Osteocyte (in vitro differentiated cells): ENCODE results near the gene EVA1C. TPM values are rescaled to one million over a fixed set of nuclear protein-coding genes. Genes with fewer than 3 reads are reported as not detected.
A peak's percentile ranks its signal among the peaks of the same experiment; 100 is the strongest.

ENCODE experiments used
- DNase-seq: peaks from one replicate; pipeline ENCODE4 v3.0.0; 2021; ENCODE audit warnings: mixed read lengths; ENCODE audit not compliant: unreplicated experiment; ENCODE audit errors: extremely low spot score
- H3K27ac Mint-ChIP-seq: one replicate; pipeline ENCODE4 v1.8.0; 2021; ENCODE audit warnings: mild to moderate bottlenecking, mixed read lengths; ENCODE audit not compliant: unreplicated experiment
- H3K27me3 Mint-ChIP-seq: one replicate; pipeline ENCODE4 v1.8.0; 2021; ENCODE audit warnings: mixed read lengths; ENCODE audit not compliant: unreplicated experiment
- H3K36me3 Mint-ChIP-seq: one replicate; pipeline ENCODE4 v1.8.0; 2021; ENCODE audit warnings: mixed read lengths; ENCODE audit not compliant: unreplicated experiment
- H3K4me1 Mint-ChIP-seq: one replicate; pipeline ENCODE4 v1.8.0; 2021; ENCODE audit warnings: mixed read lengths; ENCODE audit not compliant: unreplicated experiment
- H3K4me3 Mint-ChIP-seq: one replicate; pipeline ENCODE4 v1.8.0; 2021; ENCODE audit warnings: mild to moderate bottlenecking, moderate library complexity, mixed read lengths; ENCODE audit not compliant: unreplicated experiment
- H3K9me3 Mint-ChIP-seq: one replicate; pipeline ENCODE4 v1.8.0; 2021; ENCODE audit warnings: mixed read lengths; ENCODE audit not compliant: unreplicated experiment
- CTCF ChIP-seq: fragments of 200-600 bp; sonication (generic); IDR thresholded peaks from 2 replicates; pipeline ENCODE4 v1.5.0; 2021; ENCODE audit warnings: antibody characterized with exemption, mild to moderate bottlenecking, moderate library complexity
- total RNA-seq: library from RNA; stranded (reverse); gene quantifications from 2 replicates; pipeline ENCODE4 v1.2.1, GENCODE V29; 2021

Gene EVA1C
- total RNA-seq, 1 donor from 2014 or later, result 3.0 TPM

- Mint-ChIP-seq H3K9me3 (no peaks in the 10 kb centered on the region), H3K4me3 (no peak overlapping the region), H3K36me3 (peaks cover 43% of the 10 kb centered on the region)
Observed at GRCh38 chr21:32377506-32377905, 35.0 kb upstream of the EVA1C start.

GRCh38 chr21:32377991-32378390 lies 34.5 kb upstream of the EVA1C start:
- H3K27ac Mint-ChIP-seq, result no peak overlapping the region

More at GRCh38 chr21:32377506-32377905, 35.0 kb upstream of the EVA1C start:
- DNase-seq, result no peak
- Mint-ChIP-seq H3K27me3 (no peaks in the 10 kb centered on the region), H3K4me1 (peaks cover 24% of the 10 kb centered on the region), H3K27ac (no peak overlapping the region)
- no peak for TF ChIP-seq CTCF

GRCh38 chr21:32378956-32379355 lies 33.5 kb upstream of the EVA1C start:
- H3K27me3 Mint-ChIP-seq, result no peaks in the 10 kb centered on the region
- no peak for TF ChIP-seq CTCF
- H3K9me3 Mint-ChIP-seq, result no peaks in the 10 kb centered on the region
- H3K4me3 Mint-ChIP-seq, result no peak overlapping the region
- peaks cover 18% of the 10 kb centered on the region for H3K4me1 Mint-ChIP-seq
- H3K27ac Mint-ChIP-seq, result no peak overlapping the region
- DNase-seq, result no peak
- H3K36me3 Mint-ChIP-seq, result peaks cover 56% of the 10 kb centered on the region

More at GRCh38 chr21:32377991-32378390, 34.5 kb upstream of the EVA1C start:
- peaks cover 47% of the 10 kb centered on the region for H3K36me3 Mint-ChIP-seq
- H3K4me1 Mint-ChIP-seq, result peaks cover 19% of the 10 kb centered on the region
- H3K4me3 Mint-ChIP-seq, result no peak overlapping the region
- H3K9me3 Mint-ChIP-seq, result no peaks in the 10 kb centered on the region
- DNase-seq, result no peak
- no peaks in the 10 kb centered on the region for H3K27me3 Mint-ChIP-seq
- TF ChIP-seq CTCF, result no peak

DNA sequence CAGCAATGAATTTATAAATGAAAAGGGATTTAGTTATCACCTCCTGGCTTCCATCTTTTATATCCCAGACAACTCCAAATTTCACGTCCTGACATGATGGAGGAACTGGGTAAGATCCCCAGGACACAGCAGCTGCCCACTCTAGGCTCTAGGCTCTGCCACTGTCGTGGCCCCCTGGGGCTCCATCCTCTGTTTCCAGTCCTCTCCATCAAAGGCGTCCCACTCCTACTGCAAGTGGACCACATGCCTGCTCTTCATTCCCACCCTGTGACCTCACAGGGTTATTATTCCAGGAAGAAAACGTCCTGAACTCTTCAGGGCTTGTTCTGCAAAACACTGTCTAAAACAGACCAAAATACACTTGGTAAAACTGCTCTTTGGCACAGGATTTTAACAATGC lies 31.6 kb upstream of the EVA1C start:
- TF ChIP-seq CTCF, result no peak
- no peak for DNase-seq
- no peaks in the 10 kb centered on the region for H3K27me3 Mint-ChIP-seq
- no peaks in the 10 kb centered on the region for H3K9me3 Mint-ChIP-seq
- no peak overlapping the region for H3K4me3 Mint-ChIP-seq
- peaks cover 58% of the 10 kb centered on the region for H3K36me3 Mint-ChIP-seq
- H3K27ac Mint-ChIP-seq, result peak overlapping the region; percentile 65
- H3K4me1 Mint-ChIP-seq, result peaks cover 18% of the 10 kb centered on the region

- peaks cover 20% of the 10 kb centered on the region for H3K4me1 Mint-ChIP-seq
- H3K27me3 Mint-ChIP-seq, result no peaks in the 10 kb centered on the region
- no peak overlapping the region for H3K4me3 Mint-ChIP-seq
- H3K27ac Mint-ChIP-seq, result peak overlapping the region; percentile 65
- no peak for DNase-seq
- TF ChIP-seq CTCF, result no peak
- H3K36me3 Mint-ChIP-seq, result peaks cover 55% of the 10 kb centered on the region
- H3K9me3 Mint-ChIP-seq, result no peaks in the 10 kb centered on the region
Observed at GRCh38 chr21:32381571-32381970, 30.9 kb upstream of the EVA1C start.
